H1 (cell line): ENCODE data around the gene CTIF. TPM values are rescaled to one million over a fixed set of nuclear protein-coding genes. Genes with fewer than 3 reads are reported as not detected.

Experiments used
- BRCA1 ChIP-seq: IDR thresholded peaks from 2 replicates; pipeline ENCODE4 v1.6.1; 2012; ENCODE audit warnings: low read depth, low read length, improper control_type of control experiment
- CTBP2 ChIP-seq: IDR thresholded peaks from 2 replicates; pipeline ENCODE4 v1.7.0; 2011; ENCODE audit warnings: borderline replicate concordance, mild to moderate bottlenecking, moderate library complexity, mixed read lengths, low read length; ENCODE audit not compliant: insufficient read depth, insufficient read length
- MAFK ChIP-seq: IDR thresholded peaks from 2 replicates; pipeline ENCODE4 v1.6.1; 2012; ENCODE audit warnings: low read depth, mild to moderate bottlenecking, improper control_type of control experiment, low read length
- PHF8 ChIP-seq: fragments of 200-600 bp; sonication (generic); conservative IDR thresholded peaks from 2 replicates; pipeline ENCODE4 v1.7.1; 2012; ENCODE audit warnings: low read depth, mild to moderate bottlenecking, inconsistent platforms, low read length, moderate library complexity
- POLR2AphosphoS5 ChIP-seq: IDR thresholded peaks from 2 replicates; pipeline ENCODE4 v1.6.1; 2011; ENCODE audit warnings: low read depth, low read length
- RBBP5 ChIP-seq: IDR thresholded peaks from 2 replicates; pipeline ENCODE4 v1.7.1; 2012; ENCODE audit warnings: low read depth, mild to moderate bottlenecking, inconsistent platforms, low read length, moderate library complexity, borderline replicate concordance
- polyA plus RNA-seq, 7 experiments: library from polyadenylated mRNA; depleted of rRNA in 3 of 7; stranded (reverse) in 5 of 7; unstranded in 2 of 7; fragments of >200 nt in 5 of 7; fragments of 200-250 nt in 2 of 7; gene quantifications; 1 replicate in 5 of 7; 2 replicates in 1 of 7; 4 replicates in 1 of 7; pipeline versions ENCODE4 v1.2.1 to v1.2.3, GENCODE V29; 2011 to 2013; ENCODE audit warnings: missing spikeins in 2 of 7, mixed read lengths in 2 of 7
- total RNA-seq: library from RNA; stranded (reverse); fragmentation: NEBNext Ultra II Directional; extraction: Animal tissue kit (Norgen Biotek cat#: 25700); gene quantifications from 2 replicates; pipeline ENCODE4 v1.2.1, GENCODE V29; 2021
- TF ChIP-seq, protein P1 (sequence below), 3 experiments: IDR thresholded peaks; 1 replicate in 2 of 3; 2 replicates in 1 of 3; pipeline versions ENCODE4 v1.5.1 to v1.6.1; 2011; ENCODE audit warnings: low read length in 3 of 3, mild to moderate bottlenecking in 3 of 3, inconsistent platforms in 2 of 3, low read depth in 1 of 3, moderate library complexity in 1 of 3; ENCODE audit not compliant: insufficient read depth in 1 of 3; ENCODE audit errors: control extremely low read depth in 1 of 3

CTIF gene
- total and polyA plus RNA-seq, 2 of the 8 experiments (the other 6 are each of a cell fraction or from before 2014, with no cell fraction given), result 9.0 to 17.8 TPM

DNA sequence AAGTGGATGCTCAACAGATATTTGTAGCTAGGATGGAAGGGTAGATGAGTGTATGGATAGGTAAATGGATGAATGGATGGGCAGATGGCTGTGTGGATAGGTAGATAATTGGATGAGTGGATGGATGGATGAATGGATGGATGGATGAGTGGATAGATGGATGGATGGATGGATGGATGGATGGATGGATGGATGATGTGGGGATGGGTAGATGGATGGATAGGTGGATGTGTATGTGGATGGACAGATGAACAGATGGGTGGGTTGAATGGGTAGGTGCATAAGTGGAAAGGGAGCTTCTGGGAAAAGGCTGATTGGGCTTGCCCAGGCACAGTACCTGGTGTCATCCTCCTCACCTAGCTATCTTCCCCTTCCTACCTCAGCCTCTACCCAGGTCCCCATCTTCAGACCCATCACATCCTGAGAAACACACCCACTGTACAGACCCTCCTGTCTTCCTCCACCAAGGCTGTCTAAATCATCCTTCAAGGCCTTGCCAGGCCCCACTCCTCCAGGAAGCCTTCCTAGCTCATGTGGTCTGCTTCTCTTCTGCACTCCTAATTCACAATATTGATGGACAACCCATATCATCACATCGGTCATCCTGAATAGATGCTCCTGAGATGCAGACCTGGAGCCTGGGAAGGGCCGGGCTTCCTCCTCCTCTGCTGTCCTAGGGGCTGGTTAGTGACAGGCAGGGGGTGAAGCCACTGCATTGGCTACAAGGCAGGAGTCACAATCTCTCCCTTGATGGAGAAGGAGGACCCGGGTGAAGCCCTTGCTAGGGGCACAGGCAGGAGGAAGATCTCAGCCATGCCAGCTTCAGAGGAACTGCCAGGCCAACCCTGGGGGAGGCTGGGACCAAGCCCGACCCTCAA, 362.6 kb downstream of the CTIF start (continued):
- TF ChIP-seq RBBP5, result no peak
- no peak for TF ChIP-seq POLR2AphosphoS5
- no peak for TF ChIP-seq CTBP2
- TF ChIP-seq, protein P1, sequence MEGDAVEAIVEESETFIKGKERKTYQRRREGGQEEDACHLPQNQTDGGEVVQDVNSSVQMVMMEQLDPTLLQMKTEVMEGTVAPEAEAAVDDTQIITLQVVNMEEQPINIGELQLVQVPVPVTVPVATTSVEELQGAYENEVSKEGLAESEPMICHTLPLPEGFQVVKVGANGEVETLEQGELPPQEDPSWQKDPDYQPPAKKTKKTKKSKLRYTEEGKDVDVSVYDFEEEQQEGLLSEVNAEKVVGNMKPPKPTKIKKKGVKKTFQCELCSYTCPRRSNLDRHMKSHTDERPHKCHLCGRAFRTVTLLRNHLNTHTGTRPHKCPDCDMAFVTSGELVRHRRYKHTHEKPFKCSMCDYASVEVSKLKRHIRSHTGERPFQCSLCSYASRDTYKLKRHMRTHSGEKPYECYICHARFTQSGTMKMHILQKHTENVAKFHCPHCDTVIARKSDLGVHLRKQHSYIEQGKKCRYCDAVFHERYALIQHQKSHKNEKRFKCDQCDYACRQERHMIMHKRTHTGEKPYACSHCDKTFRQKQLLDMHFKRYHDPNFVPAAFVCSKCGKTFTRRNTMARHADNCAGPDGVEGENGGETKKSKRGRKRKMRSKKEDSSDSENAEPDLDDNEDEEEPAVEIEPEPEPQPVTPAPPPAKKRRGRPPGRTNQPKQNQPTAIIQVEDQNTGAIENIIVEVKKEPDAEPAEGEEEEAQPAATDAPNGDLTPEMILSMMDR (IDR thresholded peaks at IDR 0.05; ENCODE audit: control extremely low read depth in 1 of 3, insufficient read depth in 1 of 3, low read depth in 1 of 3, low read length in 3 of 3), result no peak
- TF ChIP-seq BRCA1, result no peak
- TF ChIP-seq PHF8, result no peak
- TF ChIP-seq MAFK, result no peak
